ENCODE results near the gene KRT33B. TPM values are rescaled to one million over a fixed set of nuclear protein-coding genes. Genes with fewer than 3 reads are reported as not detected.

Gene KRT33B
- not detected in 2 replicates for total RNA-seq

DNA sequence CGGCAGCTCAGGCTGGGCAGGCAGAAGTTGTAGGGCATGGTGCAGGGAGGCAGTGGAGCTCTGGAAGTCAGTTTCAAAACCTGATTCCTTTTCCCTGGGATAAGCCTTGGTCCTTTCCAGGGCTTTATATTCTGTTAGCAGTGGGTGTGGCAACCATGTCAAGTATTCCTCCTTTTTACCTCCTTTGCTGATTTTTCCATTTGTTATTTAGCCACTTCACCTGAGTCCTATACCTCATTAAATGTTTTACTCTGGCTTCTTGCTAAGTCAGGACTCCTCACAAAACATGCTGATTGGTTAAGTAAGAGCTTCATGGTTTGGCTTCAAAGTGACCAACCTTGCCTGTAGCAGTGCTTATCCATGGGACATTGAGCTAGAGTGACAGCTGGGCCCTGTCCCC is at the start of gene KRT33B:
Gene KRT33B (minus strand): TSS at position 101 of the 400 bp plus-strand sequence. CDS start 63 bp downstream, at position 38.
- DNase-seq (no peak), ATAC-seq (ENCODE audit: low read depth) (no peak)
- Mint-ChIP-seq H3K4me1 (no peaks in the 10 kb centered on the region), H3K4me3 (no peak within 1 kb of the TSS), H3K36me3 (ENCODE audit: low read depth) (no peaks in the 10 kb centered on the region), H3K27ac (no peak within 1 kb of the TSS), H3K27me3 (peaks cover 18% of the 10 kb centered on the region), H3K9me3 (peaks cover 4% of the 10 kb centered on the region)
- ChIA-PET POLR2A (no interaction called here), CTCF (no interaction called here)
- no peak for TF ChIP-seq CTCF (IDR thresholded peaks at IDR 0.05)
- intact Hi-C loops (cut with micrococcal nuclease), result no loop called here

- no peak for TF ChIP-seq CTCF (IDR thresholded peaks at IDR 0.05)
- peaks cover 7% of the 10 kb centered on the region for H3K27me3 Mint-ChIP-seq
- H3K9me3 Mint-ChIP-seq, result no peaks in the 10 kb centered on the region
- no peak overlapping the region for H3K4me3 Mint-ChIP-seq
- ChIA-PET CTCF (interaction anchor here (1.1 kb wide), 1 partner anchor 15 kb away, joined by 3 read pairs; no protein-coding TSS in a partner anchor), POLR2A (no interaction called here)
- ATAC-seq (ENCODE audit: low read depth) (no peak), DNase-seq (no peak)
- intact Hi-C loops (cut with micrococcal nuclease), result no loop called here
- peaks cover 5% of the 10 kb centered on the region for H3K4me1 Mint-ChIP-seq
- no peaks in the 10 kb centered on the region for H3K36me3 Mint-ChIP-seq (ENCODE audit: low read depth)
- H3K27ac Mint-ChIP-seq, result no peak overlapping the region
These were observed 48.7 kb upstream of the KRT33B start for GRCh38 chr17:41418116-41418860.

- no peak for DNase-seq
- ATAC-seq (ENCODE audit: low read depth), result no peak
- ChIA-PET CTCF (interaction anchor here (1.1 kb wide), 1 partner anchor 14 kb away, joined by 3 read pairs; no protein-coding TSS in a partner anchor), POLR2A (no interaction called here)
- no peak for TF ChIP-seq CTCF (IDR thresholded peaks at IDR 0.05)
- Mint-ChIP-seq H3K4me1 (peaks cover 5% of the 10 kb centered on the region), H3K4me3 (no peak overlapping the region), H3K36me3 (ENCODE audit: low read depth) (no peaks in the 10 kb centered on the region), H3K9me3 (no peaks in the 10 kb centered on the region), H3K27ac (no peak overlapping the region), H3K27me3 (peaks cover 7% of the 10 kb centered on the region)
- intact Hi-C loops (cut with micrococcal nuclease), result no loop called here
These were observed 48.0 kb upstream of the KRT33B start for GRCh38 chr17:41417576-41418015.

- ATAC-seq (ENCODE audit: low read depth) (no peak), DNase-seq (no peak)
- CTCF ChIA-PET, result interaction anchor here (1.1 kb wide), 1 partner anchor 14 kb away, joined by 3 read pairs; no protein-coding TSS in a partner anchor
- peaks cover 7% of the 10 kb centered on the region for H3K27me3 Mint-ChIP-seq
- peaks cover 5% of the 10 kb centered on the region for H3K4me1 Mint-ChIP-seq
- H3K27ac Mint-ChIP-seq, result no peak overlapping the region
- POLR2A ChIA-PET, result no interaction called here
- no peak overlapping the region for H3K4me3 Mint-ChIP-seq
- no peak for TF ChIP-seq CTCF (IDR thresholded peaks at IDR 0.05)
- H3K9me3 Mint-ChIP-seq, result no peaks in the 10 kb centered on the region
- no peaks in the 10 kb centered on the region for H3K36me3 Mint-ChIP-seq (ENCODE audit: low read depth)
- intact Hi-C loops (cut with micrococcal nuclease), result no loop called here
These were observed 47.5 kb upstream of the KRT33B start for GRCh38 chr17:41417127-41417526.

- Mint-ChIP-seq H3K4me3 (no peak overlapping the region), H3K27ac (no peak overlapping the region), H3K36me3 (ENCODE audit: low read depth) (no peaks in the 10 kb centered on the region), H3K4me1 (peaks cover 5% of the 10 kb centered on the region), H3K27me3 (peaks cover 7% of the 10 kb centered on the region), H3K9me3 (no peaks in the 10 kb centered on the region)
- intact Hi-C loops (cut with micrococcal nuclease), result no loop called here
- ATAC-seq (ENCODE audit: low read depth), result no peak
- ChIA-PET POLR2A (no interaction called here), CTCF (no interaction called here)
- no peak for TF ChIP-seq CTCF (IDR thresholded peaks at IDR 0.05)
- DNase-seq, result no peak
These were observed 46.9 kb upstream of the KRT33B start for GRCh38 chr17:41416479-41416878.
